Gastroesophageal sphincter (tissue), 4 donors: ENCODE results near the gene NEU2. TPM values are rescaled to one million over a fixed set of nuclear protein-coding genes. Genes with fewer than 3 reads are reported as not detected.

Source experiments
- ATAC-seq: fragments of 150-250 bp; one replicate; pipeline ENCODE4 v1.9.1; 2016; ENCODE audit warnings: mild to moderate bottlenecking, moderate library complexity
- H3K27ac ChIP-seq, 4 donors: fragments of 200-600 bp; sonication (generic) in 3 of 4; 1 replicate in 3 of 4; 2 replicates in 1 of 4; pipeline ENCODE4 v1.5.1; 2016 to 2019
- H3K27me3 ChIP-seq: fragments of 200-600 bp; sonication (generic); one replicate; pipeline ENCODE4 v1.5.1; 2019
- H3K36me3 ChIP-seq, 2 donors: fragments of 200-600 bp; sonication (generic); one replicate each; pipeline ENCODE4 v1.5.1; 2019; ENCODE audit warnings: control low read depth in 1 of 2
- H3K4me1 ChIP-seq, 3 donors: fragments of 200-600 bp; sonication (generic); 1 replicate in 2 of 3; 2 replicates in 1 of 3; pipeline ENCODE4 v1.5.1; 2016 to 2019; ENCODE audit warnings: control low read depth in 2 of 3
- H3K4me3 ChIP-seq, 2 donors: fragments of 200-600 bp; sonication (generic); one replicate each; pipeline ENCODE4 v1.5.1; 2019; ENCODE audit warnings: mild to moderate bottlenecking in 1 of 2, moderate library complexity in 1 of 2
- H3K9me3 ChIP-seq, 3 donors: fragments of 200-600 bp; sonication (generic); one replicate each; pipeline ENCODE4 v1.5.1; 2017 to 2019; ENCODE audit warnings: control low read depth in 2 of 3
- CTCF ChIP-seq, 4 experiments: fragments of 200-600 bp in 2 of 4; fragments of 450-650 bp in 2 of 4; sonication (generic) in 1 of 4; IDR thresholded peaks; one replicate each; pipeline ENCODE4 v1.5.1; 2017 to 2019; ENCODE audit warnings: antibody characterized with exemption in 4 of 4, mild to moderate bottlenecking in 2 of 4, moderate library complexity in 2 of 4
- EP300 ChIP-seq: sonication (generic); formaldehyde crosslinking; IDR thresholded peaks from one replicate; pipeline ENCODE4 v1.6.1; 2017; ENCODE audit warnings: antibody characterized with exemption, mild to moderate bottlenecking
- POLR2A ChIP-seq, 2 donors: fragments of 450-650 bp; IDR thresholded peaks; one replicate each; pipeline ENCODE4 v1.6.1; 2017; ENCODE audit warnings: antibody characterized with exemption in 2 of 2, mild to moderate bottlenecking in 2 of 2, moderate library complexity in 1 of 2
- POLR2AphosphoS5 ChIP-seq: sonication (generic); formaldehyde crosslinking; IDR thresholded peaks from one replicate; pipeline ENCODE4 v1.6.1; 2017; ENCODE audit warnings: antibody characterized with exemption
- WGBS, 2 donors: methylation state at CpG; one replicate each; pipeline ENCODE4 v1.1.5; 2018; ENCODE audit warnings: low coverage in 1 of 2; 5-methylcytosine and 5-hydroxymethylcytosine counted together
- total RNA-seq, 4 donors: library from RNA; depleted of rRNA; stranded (reverse); fragments of >200 nt; gene quantifications; one replicate each; pipeline ENCODE4 v1.1.0, GENCODE V29; 2016

The NEU2 gene
- total RNA-seq, 4 donors from 2014 or later, result not detected

GRCh38 chr2:233060980-233061590 lies 28.6 kb downstream of the NEU2 start:
- no peaks in the 10 kb centered on the region for H3K36me3 ChIP-seq
- no peaks in the 10 kb centered on the region for H3K9me3 ChIP-seq
- ATAC-seq, result no peak
- WGBS, 2 donors, result 61% methylated on average over 7 of the region's 10 CpGs; no CpG with 5 or more reads in 1 of the 2 donors
- H3K4me1 ChIP-seq, result peaks cover 0 to 47% (median 3%) of the 10 kb centered on the region in 3 donors
- peak overlapping the region; percentile 20 to 50 for H3K4me3 ChIP-seq
- H3K27ac ChIP-seq, result peak overlapping the region in 3 of 4 donors; percentile 68 to 77 (median 76)
- TF ChIP-seq CTCF (IDR thresholded peaks at IDR 0.05) (no peak), EP300 (no peak), POLR2A (IDR thresholded peaks at IDR 0.05) (no peak), POLR2AphosphoS5 (no peak)
- H3K27me3 ChIP-seq, result no peaks in the 10 kb centered on the region

GRCh38 chr2:233061591-233062450 lies 29.3 kb downstream of the NEU2 start:
- H3K4me1 ChIP-seq, result peaks cover 0 to 47% (median 3%) of the 10 kb centered on the region in 3 donors

GRCh38 chr2:233062451-233062850 lies 30.0 kb downstream of the NEU2 start:
- TF ChIP-seq CTCF (IDR thresholded peaks at IDR 0.05) (no peak), POLR2A (IDR thresholded peaks at IDR 0.05) (no peak), POLR2AphosphoS5 (no peak), EP300 (no peak)
- Histone ChIP-seq H3K9me3 (no peaks in the 10 kb centered on the region), H3K27ac (peak overlapping the region in 3 of 4 donors; percentile 54 to 77 (median 76)), H3K4me3 (peak overlapping the region in 1 of 2 donors; percentile 50), H3K4me1 (peaks cover 0 to 47% (median 3%) of the 10 kb centered on the region in 3 donors), H3K36me3 (no peaks in the 10 kb centered on the region), H3K27me3 (no peaks in the 10 kb centered on the region)
- 20% methylated on average over 1 of the region's 4 CpGs; no CpG with 5 or more reads in 1 of the 2 donors for WGBS, 2 donors
- no peak for ATAC-seq

More at GRCh38 chr2:233061591-233062450, 29.3 kb downstream of the NEU2 start:
- peak; percentile 67 for ATAC-seq
- WGBS, 2 donors, result 75% methylated on average over 4 of the region's 12 CpGs; no CpG with 5 or more reads in 1 of the 2 donors
- H3K27me3 ChIP-seq, result no peaks in the 10 kb centered on the region
- no peaks in the 10 kb centered on the region for H3K36me3 ChIP-seq
- H3K4me3 ChIP-seq, result peak overlapping the region in 1 of 2 donors; percentile 50
- no peaks in the 10 kb centered on the region for H3K9me3 ChIP-seq
- TF ChIP-seq CTCF (IDR thresholded peaks at IDR 0.05) (peak in 1 of 4 experiments; percentile 4), EP300 (no peak)
- H3K27ac ChIP-seq, result peak overlapping the region in 3 of 4 donors; percentile 54 to 77 (median 76)

- no peak for TF ChIP-seq CTCF (IDR thresholded peaks at IDR 0.05)
- no peak for TF ChIP-seq EP300
- TF ChIP-seq POLR2AphosphoS5, result no peak
- TF ChIP-seq POLR2A (IDR thresholded peaks at IDR 0.05), result no peak
- peaks cover 0 to 47% (median 3%) of the 10 kb centered on the region in 3 donors for H3K4me1 ChIP-seq
- H3K27ac ChIP-seq, result peak overlapping the region in 2 of 4 donors; percentile 19 to 77
- H3K27me3 ChIP-seq, result no peaks in the 10 kb centered on the region
- no peaks in the 10 kb centered on the region for H3K9me3 ChIP-seq
- peak overlapping the region in 1 of 2 donors; percentile 50 for H3K4me3 ChIP-seq
- WGBS, 2 donors, result 79 to 90% methylated on average over 6 of the region's 6 CpGs
- ATAC-seq, result no peak
- no peaks in the 10 kb centered on the region for H3K36me3 ChIP-seq
These were observed 30.4 kb downstream of the NEU2 start for GRCh38 chr2:233062946-233063268.
